Central memory CD8-positive, alpha-beta T cell (primary cell): ENCODE measurements around the gene NISCH.

Source experiments
- ATAC-seq: fragments of 150-1000 bp; cut with Tn5 transposase; replicated peaks from 2 replicates; pipeline ENCODE4 v1.10.0; 2022; ENCODE audit warnings: mild to moderate bottlenecking, moderate FRiP score, moderate number of reproducible peaks; ENCODE audit not compliant: poor library complexity, severe bottlenecking; ENCODE audit errors: extremely low read depth
- DNase-seq, 2 donors: peaks; one replicate each; pipeline ENCODE4 v3.0.0; 2021; ENCODE audit warnings: low spot score in 2 of 2
- H3K27ac Mint-ChIP-seq: one replicate; pipeline ENCODE4 v1.8.0; 2022; ENCODE audit warnings: low read depth, mild to moderate bottlenecking, moderate library complexity, mixed read lengths
- H3K27me3 Mint-ChIP-seq: one replicate; pipeline ENCODE4 v1.8.0; 2022; ENCODE audit warnings: mixed read lengths
- H3K36me3 Mint-ChIP-seq: one replicate; pipeline ENCODE4 v1.8.0; 2022; ENCODE audit warnings: mild to moderate bottlenecking, moderate library complexity, mixed read lengths; ENCODE audit not compliant: insufficient read depth
- H3K4me1 Mint-ChIP-seq: one replicate; pipeline ENCODE4 v1.8.0; 2022; ENCODE audit warnings: mixed read lengths
- H3K4me3 Mint-ChIP-seq: one replicate; pipeline ENCODE4 v1.8.0; 2022; ENCODE audit warnings: mild to moderate bottlenecking, moderate library complexity, mixed read lengths
- H3K9me3 Mint-ChIP-seq: one replicate; pipeline ENCODE4 v1.8.0; 2022; ENCODE audit warnings: mixed read lengths

Gene NISCH

DNA sequence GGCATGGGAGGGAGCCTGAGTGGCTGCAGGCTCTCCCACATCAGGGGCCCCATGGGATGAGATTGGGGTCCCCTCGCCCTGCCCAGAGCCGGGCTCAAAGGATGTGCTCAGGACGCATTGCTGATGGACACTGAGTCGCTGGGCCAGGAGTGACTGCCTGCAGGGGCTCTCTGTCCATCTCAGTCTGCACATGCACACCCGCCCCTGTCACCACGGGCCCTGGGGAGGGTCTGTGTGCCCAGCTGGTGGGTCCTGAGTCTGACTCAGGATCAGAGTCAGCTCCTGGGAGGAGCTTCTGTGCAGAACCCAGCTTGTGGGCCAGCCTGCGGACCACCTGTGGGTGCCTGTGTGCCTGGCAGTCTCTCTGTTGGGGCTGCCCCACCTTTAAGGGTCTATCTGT is 57.9 kb downstream of the NISCH start:
- H3K27ac Mint-ChIP-seq, result no peak overlapping the region
- no peaks in the 10 kb centered on the region for H3K36me3 Mint-ChIP-seq
- H3K4me1 Mint-ChIP-seq, result no peaks in the 10 kb centered on the region

DNA sequence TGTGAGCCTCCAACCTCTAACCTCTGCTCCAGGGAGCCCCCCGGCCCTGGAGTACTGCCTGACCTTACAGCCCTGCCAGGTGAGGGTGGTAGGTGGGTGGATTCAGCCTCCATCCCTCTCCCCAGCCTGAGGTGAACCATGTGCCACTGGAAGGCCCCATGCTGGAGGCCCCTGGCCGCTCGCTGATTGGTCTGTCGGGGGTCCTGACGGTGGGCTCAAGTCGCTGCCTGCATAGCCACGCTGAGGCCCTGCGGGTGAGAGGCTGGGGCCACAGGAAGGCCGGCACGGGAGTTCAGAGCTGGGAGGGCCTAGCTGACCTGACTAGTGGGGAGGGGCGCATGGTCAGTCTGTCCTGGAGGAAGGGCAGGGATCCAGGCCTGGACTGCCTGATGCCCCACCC is 59.2 kb downstream of the NISCH start:
- no peak overlapping the region for H3K27ac Mint-ChIP-seq
- no peaks in the 10 kb centered on the region for H3K4me1 Mint-ChIP-seq
- no peak for ATAC-seq
- no peaks in the 10 kb centered on the region for H3K36me3 Mint-ChIP-seq
- H3K9me3 Mint-ChIP-seq, result no peaks in the 10 kb centered on the region
- H3K4me3 Mint-ChIP-seq, result no peak overlapping the region
- DNase-seq, result no peak
- H3K27me3 Mint-ChIP-seq, result no peaks in the 10 kb centered on the region

More for the DNA sequence above, 57.9 kb downstream of the NISCH start:
- Mint-ChIP-seq H3K27me3 (no peaks in the 10 kb centered on the region), H3K9me3 (no peaks in the 10 kb centered on the region), H3K4me3 (no peak overlapping the region)
- ATAC-seq (no peak), DNase-seq (no peak)

DNA sequence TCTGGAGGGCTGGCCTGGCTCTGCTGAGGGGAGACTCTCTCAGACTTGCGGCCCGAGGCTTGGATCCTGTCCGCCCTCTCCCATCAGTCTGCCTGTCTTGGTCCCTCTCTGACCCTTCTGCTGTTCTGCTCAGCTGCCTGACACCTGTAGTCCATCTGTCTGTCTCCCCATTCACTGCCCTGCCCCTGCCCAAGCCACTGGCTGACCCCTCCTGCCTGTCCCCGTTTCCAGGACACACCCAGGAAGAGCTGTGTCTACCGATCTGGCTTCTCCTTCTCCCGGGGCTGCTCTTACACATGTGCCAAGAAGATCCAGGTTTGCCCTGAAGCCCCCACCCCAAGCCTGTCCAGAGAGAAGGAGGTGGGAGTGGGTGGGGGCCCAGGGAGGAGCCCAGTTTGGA is 59.8 kb downstream of the NISCH start:
- no peaks in the 10 kb centered on the region for H3K36me3 Mint-ChIP-seq
- no peaks in the 10 kb centered on the region for H3K27me3 Mint-ChIP-seq
- no peak overlapping the region for H3K4me3 Mint-ChIP-seq
- ATAC-seq (no peak), DNase-seq (no peak)
- H3K9me3 Mint-ChIP-seq, result no peaks in the 10 kb centered on the region
- H3K27ac Mint-ChIP-seq, result no peak overlapping the region
- no peaks in the 10 kb centered on the region for H3K4me1 Mint-ChIP-seq

DNA sequence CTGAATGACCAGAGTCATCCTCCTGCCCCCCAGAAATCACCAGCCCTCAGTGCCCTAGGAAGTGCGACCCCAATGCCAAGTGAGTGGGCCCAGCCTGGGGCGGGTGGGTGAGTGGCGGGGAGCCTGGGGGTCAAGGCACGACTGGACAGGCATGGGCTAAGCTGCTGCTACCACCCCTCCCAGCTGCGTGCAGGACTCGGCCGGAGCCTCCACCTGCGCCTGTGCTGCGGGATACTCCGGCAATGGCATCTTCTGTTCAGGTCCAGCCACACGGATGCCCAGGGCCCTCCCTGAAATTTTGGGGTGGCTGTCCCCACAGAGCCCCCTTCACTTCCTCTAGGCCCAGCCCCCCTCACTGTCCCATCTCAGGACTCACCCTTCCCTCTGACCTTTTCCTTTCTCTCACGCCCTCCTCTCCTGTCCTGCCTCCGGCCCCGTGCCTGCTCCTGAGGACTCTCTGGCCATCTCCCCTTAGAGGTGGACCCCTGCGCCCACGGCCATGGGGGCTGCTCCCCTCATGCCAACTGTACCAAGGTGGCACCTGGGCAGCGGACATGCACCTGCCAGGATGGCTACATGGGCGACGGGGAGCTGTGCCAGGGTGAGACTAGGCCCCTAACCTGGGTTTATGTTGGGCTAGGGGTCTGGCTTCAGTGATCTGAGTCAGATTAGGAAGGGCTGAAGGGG is 61.2 kb downstream of the NISCH start:
- H3K27ac Mint-ChIP-seq, result no peak overlapping the region
- peaks cover 2% of the 10 kb centered on the region for H3K36me3 Mint-ChIP-seq

DNA sequence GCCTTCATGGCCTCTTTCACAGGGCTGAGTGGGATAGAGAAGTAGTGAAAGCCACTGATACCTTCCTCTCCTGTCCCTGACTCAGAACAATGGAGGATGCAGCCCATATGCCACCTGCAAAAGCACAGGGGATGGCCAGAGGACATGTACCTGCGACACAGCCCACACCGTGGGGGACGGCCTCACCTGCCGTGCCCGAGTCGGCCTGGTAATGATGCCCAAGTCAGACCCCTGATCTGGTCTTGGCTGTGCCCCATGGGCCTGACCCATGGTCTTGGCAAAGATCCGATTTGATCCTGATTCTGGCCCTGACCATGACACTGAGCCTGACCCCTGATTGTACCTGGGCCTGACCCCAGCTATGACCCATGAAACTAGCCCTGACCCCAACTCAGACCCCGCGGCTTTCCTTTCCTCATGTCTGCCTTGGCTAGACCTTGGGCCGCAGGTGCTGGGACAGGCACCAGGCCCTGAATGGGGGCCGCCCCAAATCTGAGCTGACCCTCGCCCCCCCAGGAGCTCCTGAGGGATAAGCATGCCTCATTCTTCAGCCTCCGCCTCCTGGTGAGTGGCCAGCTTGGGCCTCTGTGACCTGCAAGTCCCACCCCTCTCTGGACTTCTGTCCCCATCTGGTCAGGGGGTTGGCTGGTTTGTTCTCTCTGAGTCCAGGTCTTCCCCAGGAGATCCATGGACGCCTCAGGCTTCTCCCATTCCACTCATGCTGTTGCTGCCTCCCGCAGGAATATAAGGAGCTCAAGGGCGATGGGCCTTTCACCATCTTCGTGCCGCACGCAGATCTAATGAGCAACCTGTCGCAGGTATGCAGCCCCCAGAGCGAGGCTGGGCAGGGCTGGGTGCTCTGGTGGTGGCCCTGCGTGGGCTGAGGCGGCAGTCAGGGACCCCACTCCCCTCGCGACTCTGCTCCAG is 62.7 kb downstream of the NISCH start:
- no peak overlapping the region for H3K27ac Mint-ChIP-seq
- no peak for ATAC-seq
- H3K4me3 Mint-ChIP-seq, result no peak overlapping the region

More for the DNA sequence above, 61.2 kb downstream of the NISCH start:
- DNase-seq, result no peak
- Mint-ChIP-seq H3K4me1 (no peaks in the 10 kb centered on the region), H3K27me3 (no peaks in the 10 kb centered on the region), H3K4me3 (no peak overlapping the region), H3K9me3 (no peaks in the 10 kb centered on the region)
- ATAC-seq, result no peak

DNA sequence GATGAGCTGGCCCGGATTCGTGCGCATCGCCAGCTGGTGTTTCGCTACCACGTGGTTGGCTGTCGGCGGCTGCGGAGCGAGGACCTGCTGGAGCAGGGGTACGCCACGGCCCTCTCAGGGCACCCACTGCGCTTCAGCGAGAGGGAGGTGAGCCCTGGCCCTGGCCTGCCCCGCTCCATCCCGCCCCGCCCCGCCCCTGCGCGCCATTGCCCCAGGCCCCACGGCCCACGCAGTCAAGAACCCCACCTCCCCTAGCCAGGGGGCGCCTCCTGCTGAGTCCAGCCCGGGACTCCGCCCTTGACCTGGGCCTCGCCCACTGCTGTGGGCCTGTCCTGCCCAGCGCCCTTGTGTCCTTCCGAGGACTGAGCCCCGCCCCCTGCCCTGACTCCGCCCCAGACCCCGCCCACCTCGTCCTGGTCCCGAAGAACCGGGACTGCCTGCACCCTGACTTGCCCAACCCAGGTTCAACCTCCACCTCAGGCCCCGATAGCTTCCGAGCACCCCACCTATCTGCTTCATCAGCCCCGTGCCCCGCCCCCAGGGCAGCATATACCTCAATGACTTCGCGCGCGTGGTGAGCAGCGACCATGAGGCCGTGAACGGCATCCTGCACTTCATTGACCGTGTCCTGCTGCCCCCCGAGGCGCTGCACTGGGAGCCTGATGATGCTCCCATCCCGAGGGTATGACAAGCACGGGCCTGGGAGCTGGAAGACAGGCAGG is 63.5 kb downstream of the NISCH start:
- H3K27me3 Mint-ChIP-seq, result no peaks in the 10 kb centered on the region
- no peak for DNase-seq
- H3K27ac Mint-ChIP-seq, result no peak overlapping the region
- no peaks in the 10 kb centered on the region for H3K4me1 Mint-ChIP-seq
- no peak overlapping the region for H3K4me3 Mint-ChIP-seq
- H3K36me3 Mint-ChIP-seq, result peaks cover 2% of the 10 kb centered on the region
- no peak for ATAC-seq
- no peaks in the 10 kb centered on the region for H3K9me3 Mint-ChIP-seq

More for the DNA sequence above, 62.7 kb downstream of the NISCH start:
- no peaks in the 10 kb centered on the region for H3K9me3 Mint-ChIP-seq
- H3K4me1 Mint-ChIP-seq, result no peaks in the 10 kb centered on the region
- no peaks in the 10 kb centered on the region for H3K27me3 Mint-ChIP-seq
- peaks cover 2% of the 10 kb centered on the region for H3K36me3 Mint-ChIP-seq
- no peak for DNase-seq

- no peak for DNase-seq
- Mint-ChIP-seq H3K27ac (no peak overlapping the region), H3K4me3 (no peak overlapping the region), H3K36me3 (peaks cover 2% of the 10 kb centered on the region), H3K9me3 (no peaks in the 10 kb centered on the region), H3K4me1 (no peaks in the 10 kb centered on the region), H3K27me3 (no peaks in the 10 kb centered on the region)
- no peak for ATAC-seq
Measured at GRCh38 chr3:52519445-52520140, 64.2 kb downstream of the NISCH start.

GRCh38 chr3:52520141-52520667 is 64.8 kb downstream of the NISCH start:
- no peaks in the 10 kb centered on the region for H3K27me3 Mint-ChIP-seq
- no peaks in the 10 kb centered on the region for H3K4me1 Mint-ChIP-seq
- peaks cover 2% of the 10 kb centered on the region for H3K36me3 Mint-ChIP-seq
- H3K4me3 Mint-ChIP-seq, result no peak overlapping the region
- H3K9me3 Mint-ChIP-seq, result no peaks in the 10 kb centered on the region
- ATAC-seq, result no peak
- H3K27ac Mint-ChIP-seq, result no peak overlapping the region
- DNase-seq, result no peak

DNA sequence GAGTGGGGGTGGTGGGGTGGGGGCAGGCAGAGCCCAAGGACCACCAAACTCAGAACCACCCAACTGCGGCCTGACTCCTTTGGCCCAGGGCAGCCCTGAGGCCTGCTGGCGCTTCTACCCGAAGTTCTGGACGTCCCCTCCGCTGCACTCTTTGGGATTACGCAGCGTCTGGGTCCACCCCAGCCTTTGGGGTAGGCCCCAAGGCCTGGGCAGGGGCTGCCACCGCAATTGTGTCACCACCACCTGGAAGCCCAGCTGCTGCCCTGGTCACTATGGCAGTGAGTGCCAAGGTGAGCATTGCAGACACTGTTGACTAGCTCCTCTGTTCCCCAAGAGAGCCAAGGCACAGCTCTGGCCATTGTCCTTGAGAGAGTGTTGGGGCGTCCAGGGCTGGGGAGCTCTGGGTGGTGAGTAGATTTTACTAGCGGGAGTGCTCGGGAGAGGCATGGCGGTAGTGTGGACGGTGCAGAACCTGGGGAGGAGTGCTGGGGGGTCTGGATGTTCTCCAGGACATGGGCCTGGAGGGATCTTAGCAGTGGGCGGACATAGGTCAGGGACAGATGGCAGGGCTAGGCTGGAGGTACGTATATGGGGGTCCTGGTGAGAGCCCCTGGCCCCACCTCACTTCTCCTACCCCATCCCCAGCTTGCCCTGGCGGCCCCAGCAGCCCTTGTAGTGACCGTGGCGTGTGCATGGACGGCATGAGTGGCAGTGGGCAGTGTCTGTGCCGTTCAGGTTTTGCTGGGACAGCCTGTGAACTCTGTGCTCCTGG is 65.5 kb downstream of the NISCH start:
- ATAC-seq, result no peak
- no peaks in the 10 kb centered on the region for H3K9me3 Mint-ChIP-seq
- no peak overlapping the region for H3K27ac Mint-ChIP-seq
- H3K4me3 Mint-ChIP-seq, result no peak overlapping the region
- no peaks in the 10 kb centered on the region for H3K4me1 Mint-ChIP-seq
- no peaks in the 10 kb centered on the region for H3K27me3 Mint-ChIP-seq
- DNase-seq, result no peak
- H3K36me3 Mint-ChIP-seq, result peaks cover 2% of the 10 kb centered on the region

GRCh38 chr3:52521488-52521824 is 66.1 kb downstream of the NISCH start:
- Mint-ChIP-seq H3K4me1 (no peaks in the 10 kb centered on the region), H3K9me3 (no peaks in the 10 kb centered on the region), H3K27me3 (no peaks in the 10 kb centered on the region), H3K27ac (no peak overlapping the region), H3K4me3 (no peak overlapping the region), H3K36me3 (peaks cover 2% of the 10 kb centered on the region)
- no peak for DNase-seq
- no peak for ATAC-seq

GRCh38 chr3:52521881-52522650 is 66.7 kb downstream of the NISCH start:
- no peak for DNase-seq
- H3K27ac Mint-ChIP-seq, result no peak overlapping the region
- H3K4me1 Mint-ChIP-seq, result no peaks in the 10 kb centered on the region
- H3K27me3 Mint-ChIP-seq, result no peaks in the 10 kb centered on the region
- no peak overlapping the region for H3K4me3 Mint-ChIP-seq
- H3K9me3 Mint-ChIP-seq, result no peaks in the 10 kb centered on the region
- no peak for ATAC-seq
- H3K36me3 Mint-ChIP-seq, result peaks cover 2% of the 10 kb centered on the region
